ENCODE data around the gene ENG. TPM values are rescaled to one million over a fixed set of nuclear protein-coding genes. Genes with fewer than 3 reads are reported as not detected.
A peak's percentile ranks its signal among the peaks of the same experiment; 100 is the strongest.

ENG gene
- polyA plus RNA-seq, 1 of the 3 experiments (the other 2 are of a cell fraction): 18.8 TPM

DNA sequence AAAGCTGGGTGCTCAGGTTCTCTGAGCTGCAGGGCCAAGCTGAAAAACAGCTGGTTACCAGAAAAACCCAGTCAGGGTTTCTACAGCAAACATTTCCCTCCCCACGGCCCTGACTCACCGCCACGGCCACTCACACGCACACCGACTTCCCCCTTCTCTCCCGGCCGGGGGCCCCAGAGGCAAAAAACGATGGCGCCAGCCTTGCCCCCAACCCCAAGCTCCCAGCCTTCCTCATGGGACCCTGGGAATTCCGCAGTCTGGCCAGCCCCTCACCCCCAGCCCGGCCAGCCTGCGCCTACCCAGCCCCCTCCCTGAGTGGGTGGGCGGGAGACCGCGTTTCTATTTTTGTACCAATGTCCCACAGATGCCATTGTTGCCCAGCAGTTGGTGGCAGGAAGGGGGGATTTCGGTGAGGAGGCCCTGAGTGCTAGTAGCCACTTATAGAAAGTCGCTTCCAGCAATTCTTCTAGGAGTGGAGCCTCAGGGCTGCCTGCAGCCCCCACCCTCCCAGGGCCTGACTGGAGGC is 18.4 kb downstream of the ENG start:
- Histone ChIP-seq H3K9me2 (no peaks in the 10 kb centered on the region), H3K4me3 (ENCODE audit: low read depth in 2 of 2, low read length in 1 of 2) (no peak overlapping the region), H3K9ac (no peak overlapping the region), H3K36me3 (replicated peaks in 1 of 2; ENCODE audit: control insufficient read depth in 1 of 2, insufficient read depth in 2 of 2, low read length in 1 of 2) (no peaks in the 10 kb centered on the region), H3K79me2 (ENCODE audit: insufficient read depth) (peaks cover 27% of the 10 kb centered on the region; the same call in 1 of the 2 replicates), H3K4me1 (ENCODE audit: control insufficient read depth in 1 of 2, insufficient read depth in 2 of 2, low read depth in 1 of 2, low read length in 1 of 2) (peaks cover 0 to 34% of the 10 kb centered on the region in 2 experiments; a peak in 3 of 4 replicates), H3K27ac (ENCODE audit: low read depth in 2 of 2, low read length in 1 of 2) (peak overlapping the region in 1 of 2 experiments; percentile 43; a peak in 2 of 4 replicates), H3K27me3 (ENCODE audit: insufficient read depth) (no peaks in the 10 kb centered on the region), H3F3A (replicated peaks; ENCODE audit: insufficient read depth) (peaks cover 27% of the 10 kb centered on the region), H2AFZ (ENCODE audit: low read depth) (no peak overlapping the region), H3K4me2 (peak overlapping the region; percentile 27; the same call in 1 of the 2 replicates), H4K20me1 (ENCODE audit: insufficient read depth) (no peaks in the 10 kb centered on the region), H3K9me3 (no peaks in the 10 kb centered on the region)
- 67% methylated on average over 11 of the region's 17 CpGs for WGBS (ENCODE audit: low lambda C conversion rate)
- POLR2A ChIA-PET: no interaction called here
- TF ChIP-seq RAD21 (IDR thresholded peaks at IDR 0.05; ENCODE audit: low read length): no peak
- TF ChIP-seq MAX (IDR thresholded peaks at IDR 0.05; ENCODE audit: low read depth): no peak
- DNase-seq: no peak
- CTCF ChIA-PET: interaction anchor here (1.1 kb wide), 1 partner anchor 12 kb away, joined by 3 read pairs; no protein-coding TSS in a partner anchor

DNA sequence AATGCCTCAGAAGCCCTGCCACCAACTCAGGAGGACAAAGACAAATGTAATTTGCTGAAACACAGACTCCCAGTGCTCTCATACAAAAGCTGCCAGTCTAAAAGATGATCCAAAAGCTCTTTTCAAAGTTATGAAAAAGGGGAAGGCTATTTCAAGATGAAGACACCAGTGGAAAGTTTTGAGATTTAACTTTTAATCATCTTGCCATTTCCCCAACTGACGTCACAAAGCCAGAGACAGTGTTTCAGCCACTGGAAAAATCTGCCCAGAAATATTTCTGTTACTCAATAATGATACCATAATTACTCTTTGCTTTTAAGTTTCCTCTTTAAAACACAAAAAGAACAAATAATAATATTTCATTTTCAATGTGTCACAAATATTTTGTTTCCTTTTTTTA is 20.9 kb downstream of the ENG start:
- Histone ChIP-seq H3K4me3 (ENCODE audit: low read depth in 2 of 2, low read length in 1 of 2) (no peak overlapping the region), H4K20me1 (ENCODE audit: insufficient read depth) (no peaks in the 10 kb centered on the region), H3K4me2 (no peak overlapping the region), H2AFZ (ENCODE audit: low read depth) (no peak overlapping the region), H3K79me2 (ENCODE audit: insufficient read depth) (peaks cover 24% of the 10 kb centered on the region; the same call in 1 of the 2 replicates), H3K4me1 (ENCODE audit: control insufficient read depth in 1 of 2, insufficient read depth in 2 of 2, low read depth in 1 of 2, low read length in 1 of 2) (peaks cover 0 to 26% of the 10 kb centered on the region in 2 experiments; a peak in 3 of 4 replicates), H3K9ac (no peak overlapping the region), H3K27ac (ENCODE audit: low read depth in 2 of 2, low read length in 1 of 2) (no peak overlapping the region), H3K9me3 (no peaks in the 10 kb centered on the region), H3K9me2 (no peaks in the 10 kb centered on the region), H3K36me3 (replicated peaks in 1 of 2; ENCODE audit: control insufficient read depth in 1 of 2, insufficient read depth in 2 of 2, low read length in 1 of 2) (peaks cover 0 to 3% of the 10 kb centered on the region in 2 experiments), H3F3A (replicated peaks; ENCODE audit: insufficient read depth) (peaks cover 11% of the 10 kb centered on the region), H3K27me3 (ENCODE audit: insufficient read depth) (no peaks in the 10 kb centered on the region)
- WGBS (ENCODE audit: low lambda C conversion rate): 63% methylated on average over 1 of the region's 1 CpG
- ChIA-PET POLR2A (no interaction called here), CTCF (interaction anchor here (0.8 kb wide), 1 partner anchor 36 kb away, joined by 3 read pairs; no protein-coding TSS in a partner anchor)
- TF ChIP-seq JUND (IDR thresholded peaks at IDR 0.05): no peak
- TF ChIP-seq GABPA (IDR thresholded peaks at IDR 0.05; ENCODE audit: low read depth): no peak
- no peak for TF ChIP-seq RFX5 (IDR thresholded peaks at IDR 0.05; ENCODE audit: low read length)
- no peak for TF ChIP-seq SIN3A (IDR thresholded peaks at IDR 0.05; ENCODE audit: borderline replicate concordance, low read depth, low read length)
- TF ChIP-seq ELF1 (IDR thresholded peaks at IDR 0.05): no peak
- TF ChIP-seq SMC3 (IDR thresholded peaks at IDR 0.05; ENCODE audit: low read depth, low read length): no peak
- no peak for TF ChIP-seq NFIC (IDR thresholded peaks at IDR 0.05; ENCODE audit: borderline replicate concordance)
- TF ChIP-seq TAF1 (IDR thresholded peaks at IDR 0.05; ENCODE audit: borderline replicate concordance, low read depth, low read length): no peak
- no peak for TF ChIP-seq PBX3 (IDR thresholded peaks at IDR 0.05)
- no peak for TF ChIP-seq NRF1 (IDR thresholded peaks at IDR 0.05; ENCODE audit: low read depth, low read length)
- no peak for TF ChIP-seq RCOR1 (IDR thresholded peaks at IDR 0.05; ENCODE audit: low read length)
- no peak for TF ChIP-seq EZH2phosphoT487 (IDR thresholded peaks at IDR 0.05; ENCODE audit: borderline replicate concordance, low read depth)
- no peak for TF ChIP-seq RAD21 (IDR thresholded peaks at IDR 0.05; ENCODE audit: low read length)
- TF ChIP-seq YY1 (IDR thresholded peaks at IDR 0.05; ENCODE audit: low read depth): no peak
- TF ChIP-seq, protein P1, sequence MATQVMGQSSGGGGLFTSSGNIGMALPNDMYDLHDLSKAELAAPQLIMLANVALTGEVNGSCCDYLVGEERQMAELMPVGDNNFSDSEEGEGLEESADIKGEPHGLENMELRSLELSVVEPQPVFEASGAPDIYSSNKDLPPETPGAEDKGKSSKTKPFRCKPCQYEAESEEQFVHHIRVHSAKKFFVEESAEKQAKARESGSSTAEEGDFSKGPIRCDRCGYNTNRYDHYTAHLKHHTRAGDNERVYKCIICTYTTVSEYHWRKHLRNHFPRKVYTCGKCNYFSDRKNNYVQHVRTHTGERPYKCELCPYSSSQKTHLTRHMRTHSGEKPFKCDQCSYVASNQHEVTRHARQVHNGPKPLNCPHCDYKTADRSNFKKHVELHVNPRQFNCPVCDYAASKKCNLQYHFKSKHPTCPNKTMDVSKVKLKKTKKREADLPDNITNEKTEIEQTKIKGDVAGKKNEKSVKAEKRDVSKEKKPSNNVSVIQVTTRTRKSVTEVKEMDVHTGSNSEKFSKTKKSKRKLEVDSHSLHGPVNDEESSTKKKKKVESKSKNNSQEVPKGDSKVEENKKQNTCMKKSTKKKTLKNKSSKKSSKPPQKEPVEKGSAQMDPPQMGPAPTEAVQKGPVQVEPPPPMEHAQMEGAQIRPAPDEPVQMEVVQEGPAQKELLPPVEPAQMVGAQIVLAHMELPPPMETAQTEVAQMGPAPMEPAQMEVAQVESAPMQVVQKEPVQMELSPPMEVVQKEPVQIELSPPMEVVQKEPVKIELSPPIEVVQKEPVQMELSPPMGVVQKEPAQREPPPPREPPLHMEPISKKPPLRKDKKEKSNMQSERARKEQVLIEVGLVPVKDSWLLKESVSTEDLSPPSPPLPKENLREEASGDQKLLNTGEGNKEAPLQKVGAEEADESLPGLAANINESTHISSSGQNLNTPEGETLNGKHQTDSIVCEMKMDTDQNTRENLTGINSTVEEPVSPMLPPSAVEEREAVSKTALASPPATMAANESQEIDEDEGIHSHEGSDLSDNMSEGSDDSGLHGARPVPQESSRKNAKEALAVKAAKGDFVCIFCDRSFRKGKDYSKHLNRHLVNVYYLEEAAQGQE (IDR thresholded peaks at IDR 0.05; ENCODE audit: low read depth, low read length): no peak
- no peak for DNase-seq

Measured in SK-N-SH (cell line).